Astrocyte (in vitro differentiated cells and primary cell): Measurements from ENCODE around the gene CTCFL. TPM values are rescaled to one million over a fixed set of nuclear protein-coding genes. Genes with fewer than 3 reads are reported as not detected.

Source experiments
- DNase-seq: peaks from one replicate; pipeline ENCODE4 v3.0.0-alpha.2; 2010; ENCODE audit warnings: low read depth
- FAIRE-seq: peaks from 2 replicates; lab custom pipeline; 2011; peaks lifted over from hg19 to GRCh38; lab: Jason Lieb, UNC
- H2AFZ ChIP-seq: 2 replicates; pipeline ENCODE4 v1.6.0; 2012; ENCODE audit warnings: low read depth, low read length, inconsistent platforms
- H3K27ac ChIP-seq: 2 replicates; pipeline ENCODE4 v1.5.1; 2011; ENCODE audit warnings: low read depth, low read length, inconsistent platforms
- H3K27me3 ChIP-seq: 2 replicates; pipeline ENCODE4 v1.6.0; 2011; ENCODE audit warnings: low read length, inconsistent platforms; ENCODE audit not compliant: insufficient read depth
- H3K36me3 ChIP-seq: 2 replicates; pipeline ENCODE4 v1.5.1; 2011; ENCODE audit warnings: low read length, inconsistent platforms; ENCODE audit not compliant: insufficient read depth
- H3K4me1 ChIP-seq: 2 replicates; pipeline ENCODE4 v1.5.1; 2011; ENCODE audit warnings: low read length, inconsistent platforms; ENCODE audit not compliant: insufficient read depth
- H3K4me2 ChIP-seq: 2 replicates; pipeline ENCODE4 v1.6.0; 2012; ENCODE audit warnings: low read length, inconsistent platforms
- H3K4me3 ChIP-seq: 2 replicates; pipeline ENCODE4 v1.5.1; 2011; ENCODE audit warnings: low read depth, mild to moderate bottlenecking, low read length, inconsistent platforms; ENCODE audit not compliant: insufficient read depth
- H3K79me2 ChIP-seq: 2 replicates; pipeline ENCODE4 v1.6.0; 2012; ENCODE audit warnings: mild to moderate bottlenecking, low read length, inconsistent platforms; ENCODE audit not compliant: insufficient read depth
- H3K9ac ChIP-seq: 2 replicates; pipeline ENCODE4 v1.6.0; 2012; ENCODE audit warnings: mild to moderate bottlenecking, low read length, inconsistent platforms
- H3K9me3 ChIP-seq: 2 replicates; pipeline ENCODE4 v1.5.1; 2012; ENCODE audit warnings: low read depth, mild to moderate bottlenecking, low read length, inconsistent platforms; ENCODE audit not compliant: insufficient read depth
- H4K20me1 ChIP-seq: 2 replicates; pipeline ENCODE4 v1.6.0; 2012; ENCODE audit warnings: low read length, inconsistent platforms; ENCODE audit not compliant: insufficient read depth
- H3K27ac Mint-ChIP-seq: one replicate; pipeline ENCODE4 v1.8.0; 2021; ENCODE audit warnings: mild to moderate bottlenecking, mixed read lengths; ENCODE audit not compliant: unreplicated experiment
- H3K27me3 Mint-ChIP-seq: one replicate; pipeline ENCODE4 v1.8.0; 2021; ENCODE audit warnings: low read depth, mixed read lengths; ENCODE audit not compliant: unreplicated experiment
- H3K36me3 Mint-ChIP-seq: one replicate; pipeline ENCODE4 v1.8.0; 2021; ENCODE audit warnings: low read depth, mixed read lengths; ENCODE audit not compliant: unreplicated experiment
- H3K4me1 Mint-ChIP-seq: one replicate; pipeline ENCODE4 v1.8.0; 2021; ENCODE audit warnings: low read depth, mixed read lengths; ENCODE audit not compliant: unreplicated experiment
- H3K4me3 Mint-ChIP-seq: one replicate; pipeline ENCODE4 v1.8.0; 2021; ENCODE audit warnings: mild to moderate bottlenecking, moderate library complexity, mixed read lengths; ENCODE audit not compliant: unreplicated experiment
- H3K9me3 Mint-ChIP-seq: one replicate; pipeline ENCODE4 v1.8.0; 2021; ENCODE audit warnings: mild to moderate bottlenecking, mixed read lengths; ENCODE audit not compliant: unreplicated experiment
- CTCF ChIP-seq: IDR thresholded peaks from 2 replicates; pipeline ENCODE4 v1.5.1; 2011; ENCODE audit warnings: low read depth, mild to moderate bottlenecking, inconsistent platforms, low read length, moderate library complexity; ENCODE audit not compliant: insufficient read depth
- EZH2 ChIP-seq: IDR thresholded peaks from 2 replicates; pipeline ENCODE4 v1.6.1; 2012; ENCODE audit warnings: mild to moderate bottlenecking, low read length, inconsistent platforms; ENCODE audit not compliant: insufficient read depth
- total RNA-seq: library from RNA; stranded (reverse); gene quantifications from 2 replicates; pipeline ENCODE4 v1.2.1, GENCODE V29; 2021

Gene CTCFL
- total RNA-seq, 1 donor from 2014 or later: not detected

- no peaks in the 10 kb centered on the region for H3K4me1 Mint-ChIP-seq
- Histone ChIP-seq H4K20me1 (no peaks in the 10 kb centered on the region), H3K79me2 (no peaks in the 10 kb centered on the region), H3K9me3 (no peaks in the 10 kb centered on the region), H3K9ac (no peak overlapping the region), H3K4me2 (no peak overlapping the region), H3K27me3 (peaks cover 12% of the 10 kb centered on the region), H3K4me3 (no peak overlapping the region), H3K27ac (no peak overlapping the region), H3K4me1 (no peaks in the 10 kb centered on the region), H3K36me3 (no peaks in the 10 kb centered on the region), H2AFZ (no peak overlapping the region)
- no peaks in the 10 kb centered on the region for H3K36me3 Mint-ChIP-seq
- H3K4me3 Mint-ChIP-seq: no peak overlapping the region
- H3K9me3 Mint-ChIP-seq: no peaks in the 10 kb centered on the region
- no peak overlapping the region for H3K27ac Mint-ChIP-seq
- peaks cover 9% of the 10 kb centered on the region for H3K27me3 Mint-ChIP-seq
- DNase-seq: no peak
- FAIRE-seq: no peak
- TF ChIP-seq CTCF (no peak), EZH2 (no peak)
These were observed 16.6 kb downstream of the CTCFL start for GRCh38 chr20:57508381-57508780.

GRCh38 chr20:57507477-57507876, 17.5 kb downstream of the CTCFL start:
- DNase-seq (peak; percentile 38), FAIRE-seq (no peak)
- Histone ChIP-seq H3K27me3 (peaks cover 12% of the 10 kb centered on the region), H3K9me3 (no peaks in the 10 kb centered on the region), H3K27ac (no peak overlapping the region), H3K9ac (no peak overlapping the region), H3K36me3 (no peaks in the 10 kb centered on the region), H3K4me2 (no peak overlapping the region), H3K79me2 (no peaks in the 10 kb centered on the region), H3K4me1 (no peaks in the 10 kb centered on the region), H3K4me3 (no peak overlapping the region), H4K20me1 (no peaks in the 10 kb centered on the region), H2AFZ (no peak overlapping the region)
- Mint-ChIP-seq H3K4me3 (no peak overlapping the region), H3K4me1 (no peaks in the 10 kb centered on the region), H3K27me3 (peaks cover 14% of the 10 kb centered on the region), H3K36me3 (no peaks in the 10 kb centered on the region), H3K27ac (no peak overlapping the region), H3K9me3 (no peaks in the 10 kb centered on the region)
- TF ChIP-seq CTCF (no peak), EZH2 (no peak)

- H3K4me3 ChIP-seq: no peak overlapping the region
- H3K4me1 Mint-ChIP-seq: peaks cover 2% of the 10 kb centered on the region
- H3K79me2 ChIP-seq: no peaks in the 10 kb centered on the region
- H3K27me3 Mint-ChIP-seq: peaks cover 18% of the 10 kb centered on the region
- no peak overlapping the region for H3K4me2 ChIP-seq
- no peaks in the 10 kb centered on the region for H3K9me3 Mint-ChIP-seq
- H4K20me1 ChIP-seq: no peaks in the 10 kb centered on the region
- no peaks in the 10 kb centered on the region for H3K36me3 Mint-ChIP-seq
- no peak overlapping the region for H3K4me3 Mint-ChIP-seq
- TF ChIP-seq EZH2: no peak
- no peak for TF ChIP-seq CTCF
- no peak overlapping the region for H3K9ac ChIP-seq
- peaks cover 12% of the 10 kb centered on the region for H3K27me3 ChIP-seq
- no peaks in the 10 kb centered on the region for H3K36me3 ChIP-seq
- H3K27ac ChIP-seq: no peak overlapping the region
- DNase-seq (no peak), FAIRE-seq (no peak)
- no peak overlapping the region for H2AFZ ChIP-seq
- no peak overlapping the region for H3K27ac Mint-ChIP-seq
- H3K4me1 ChIP-seq: peaks cover 5% of the 10 kb centered on the region
- no peaks in the 10 kb centered on the region for H3K9me3 ChIP-seq
These were observed 19.0 kb downstream of the CTCFL start for GRCh38 chr20:57505979-57506378.
